ENCODE data around the gene C6orf118.

The C6orf118 gene

GRCh38 chr6:165308926-165309731, at the start of gene C6orf118:
Gene C6orf118, minus strand, starts transcription at chr6:165309605. Its CDS starts 19 bp downstream, at chr6:165309586.
- no peak for DNase-seq (ENCODE audit: low read depth in 2 of 2, low spot score in 1 of 2)

- DNase-seq (ENCODE audit: low read depth in 2 of 2, low spot score in 1 of 2), result no peak
Measured at GRCh38 chr6:165345700-165346099, 36.3 kb upstream of the C6orf118 start.

GRCh38 chr6:165340532-165340931, 31.1 kb upstream of the C6orf118 start:
- no peak for DNase-seq (ENCODE audit: low read depth in 2 of 2, low spot score in 1 of 2)

- no peak for DNase-seq (ENCODE audit: low read depth in 2 of 2, low spot score in 1 of 2)
Measured at GRCh38 chr6:165325609-165326008, 16.2 kb upstream of the C6orf118 start.

- no peak for DNase-seq (ENCODE audit: low read depth in 2 of 2, low spot score in 1 of 2)
Measured at GRCh38 chr6:165321555-165322145, 12.2 kb upstream of the C6orf118 start.

- no peak for DNase-seq (ENCODE audit: low read depth in 2 of 2, low spot score in 1 of 2)
Measured at GRCh38 chr6:165321150-165321549, 11.7 kb upstream of the C6orf118 start.

- DNase-seq (ENCODE audit: low read depth in 2 of 2, low spot score in 1 of 2), result no peak
Measured at GRCh38 chr6:165317723-165318122, 8.3 kb upstream of the C6orf118 start.

- no peak for DNase-seq (ENCODE audit: low read depth in 2 of 2, low spot score in 1 of 2)
Measured at GRCh38 chr6:165306955-165307354, 2.5 kb downstream of the C6orf118 start.

- DNase-seq (ENCODE audit: low read depth in 2 of 2, low spot score in 1 of 2), result no peak
Measured at GRCh38 chr6:165301372-165302246, 7.8 kb downstream of the C6orf118 start.

GRCh38 chr6:165300422-165300936, 8.9 kb downstream of the C6orf118 start:
- DNase-seq (ENCODE audit: low read depth in 2 of 2, low spot score in 1 of 2), result no peak

- no peak for DNase-seq (ENCODE audit: low read depth in 2 of 2, low spot score in 1 of 2)
Measured at GRCh38 chr6:165298875-165299274, 10.5 kb downstream of the C6orf118 start.

- no peak for DNase-seq (ENCODE audit: low read depth in 2 of 2, low spot score in 1 of 2)
Measured at GRCh38 chr6:165298402-165298801, 11.0 kb downstream of the C6orf118 start.

- no peak for DNase-seq (ENCODE audit: low read depth in 2 of 2, low spot score in 1 of 2)
Measured at GRCh38 chr6:165292657-165293056, 16.7 kb downstream of the C6orf118 start.

GRCh38 chr6:165274611-165275010, 34.8 kb downstream of the C6orf118 start:
- no peak for DNase-seq (ENCODE audit: low read depth in 2 of 2, low spot score in 1 of 2)

- DNase-seq (ENCODE audit: low read depth in 2 of 2, low spot score in 1 of 2), result no peak
Measured at GRCh38 chr6:165272585-165272984, 36.8 kb downstream of the C6orf118 start.

- no peak for DNase-seq (ENCODE audit: low read depth in 2 of 2, low spot score in 1 of 2)
Measured at GRCh38 chr6:165268987-165269386, 40.4 kb downstream of the C6orf118 start.

GRCh38 chr6:165266621-165267020, 42.8 kb downstream of the C6orf118 start:
- DNase-seq (ENCODE audit: low read depth in 2 of 2, low spot score in 1 of 2), result no peak

- no peak for DNase-seq (ENCODE audit: low read depth in 2 of 2, low spot score in 1 of 2)
Measured at GRCh38 chr6:165266191-165266590, 43.2 kb downstream of the C6orf118 start.

GRCh38 chr6:165260462-165260861, 48.9 kb downstream of the C6orf118 start:
- DNase-seq (ENCODE audit: low read depth in 2 of 2, low spot score in 1 of 2), result no peak

GRCh38 chr6:165249808-165250207, 59.6 kb downstream of the C6orf118 start:
- no peak for DNase-seq (ENCODE audit: low read depth in 2 of 2, low spot score in 1 of 2)

- DNase-seq (ENCODE audit: low read depth in 2 of 2, low spot score in 1 of 2), result no peak
Measured at GRCh38 chr6:165245701-165246100, 63.7 kb downstream of the C6orf118 start.

Data from stimulated activated CD8-positive, alpha-beta memory T cell treated with anti-CD3 and anti-CD28 coated beads, Interleukin-4, amount 100 ng/mL, for 4 hours (primary cell).